IMR-90 (cell line): ENCODE data around the gene TNFRSF13B. TPM values are rescaled to one million over a fixed set of nuclear protein-coding genes. Genes with fewer than 3 reads are reported as not detected.

ENCODE experiments used
- ATAC-seq: fragments of 200-7000 bp; cut with Tn5 transposase; 2 replicates; pipeline ENCODE4 v1.9.1; 2020; ENCODE audit warnings: low read depth, mild to moderate bottlenecking, moderate library complexity
- BruUV-seq: library from RNA; stranded (reverse); fragments of 400-500 nt; replicated peaks from 2 replicates; lab custom pipeline; 2021; lab: Mats Ljungman, UMichigan
- CTCF ChIA-PET: fragments of 300-600 bp; formaldehyde crosslinking; extraction: SDS; loops from one replicate; lab custom pipeline; 2021; ENCODE audit warnings: antibody characterized with exemption; lab: Yijun Ruan, JAX
- POLR2A ChIA-PET: fragments of 300-600 bp; sonication (Branson Sonifier 250); formaldehyde crosslinking; loops from one replicate; lab custom pipeline; 2022; ENCODE audit warnings: antibody characterized with exemption; ENCODE audit not compliant: unreplicated experiment; lab: Charles Lee
- DNase-seq: peaks from one replicate; pipeline ENCODE4 v3.0.0; 2013
- H2AFZ ChIP-seq: replicated peaks from 2 replicates; pipeline ENCODE3; 2013; ENCODE audit warnings: low read length, mild to moderate bottlenecking; ENCODE audit not compliant: poor library complexity
- H2AK5ac ChIP-seq: 2 replicates; pipeline ENCODE4 v1.6.1; 2013; ENCODE audit warnings: low read depth, low read length, inconsistent platforms
- H2AK9ac ChIP-seq: replicated peaks from 2 replicates; pipeline ENCODE3; 2013; ENCODE audit warnings: mild to moderate bottlenecking, low read depth, low read length, moderate library complexity; ENCODE audit not compliant: poor library complexity
- H2BK120ac ChIP-seq: 2 replicates; pipeline ENCODE4 v1.6.1; 2013; ENCODE audit warnings: low read depth, low read length, inconsistent platforms
- H2BK15ac ChIP-seq: 3 replicates; pipeline ENCODE4 v1.6.1; 2013; ENCODE audit warnings: low read depth, low read length, inconsistent platforms
- H2BK20ac ChIP-seq: 2 replicates; pipeline ENCODE4 v1.6.1; 2013; ENCODE audit warnings: low read depth, mild to moderate bottlenecking, inconsistent platforms, low read length, moderate library complexity
- H2BK5ac ChIP-seq: 2 replicates; pipeline ENCODE4 v1.6.1; 2013; ENCODE audit warnings: mild to moderate bottlenecking, low read depth, low read length, inconsistent platforms; ENCODE audit not compliant: poor library complexity, severe bottlenecking
- H3K14ac ChIP-seq: replicated peaks from 2 replicates; pipeline ENCODE4 v1.6.1; 2013; ENCODE audit warnings: low read depth, low read length, inconsistent platforms
- H3K18ac ChIP-seq: 2 replicates; pipeline ENCODE4 v1.6.1; 2013; ENCODE audit warnings: low read depth, low read length, control low read depth
- H3K23ac ChIP-seq: 2 replicates; pipeline ENCODE4 v1.6.1; 2013; ENCODE audit warnings: low read depth, low read length, inconsistent platforms
- H3K27ac ChIP-seq: 2 replicates; pipeline ENCODE4 v1.5.1; 2013; ENCODE audit warnings: mild to moderate bottlenecking, control low read depth, low read length; ENCODE audit not compliant: insufficient read depth
- H3K27me3 ChIP-seq: 2 replicates; pipeline ENCODE4 v1.6.1; 2013; ENCODE audit warnings: low read length; ENCODE audit not compliant: control insufficient read depth, insufficient read depth
- H3K36me3 ChIP-seq: 2 replicates; pipeline ENCODE4 v1.6.1; 2013; ENCODE audit warnings: low read length, mixed read lengths; ENCODE audit not compliant: control insufficient read depth, insufficient read depth
- H3K4ac ChIP-seq: 2 replicates; pipeline ENCODE4 v1.6.1; 2013; ENCODE audit warnings: low read depth, low read length, inconsistent platforms
- H3K4me1 ChIP-seq: 2 replicates; pipeline ENCODE4 v1.6.1; 2013; ENCODE audit warnings: low read length, mixed read lengths; ENCODE audit not compliant: control insufficient read depth, insufficient read depth
- H3K4me2 ChIP-seq: 2 replicates; pipeline ENCODE4 v1.6.1; 2013; ENCODE audit warnings: low read depth, mild to moderate bottlenecking, control low read depth, low read length, moderate library complexity
- H3K4me3 ChIP-seq: 2 replicates; pipeline ENCODE4 v1.5.1; 2013; ENCODE audit warnings: low read depth, mild to moderate bottlenecking, control low read depth, low read length, moderate library complexity; ENCODE audit not compliant: insufficient read depth
- H3K56ac ChIP-seq: 2 replicates; pipeline ENCODE4 v1.6.1; 2013; ENCODE audit warnings: low read length, inconsistent platforms; ENCODE audit not compliant: insufficient read depth; ENCODE audit errors: extremely low read depth
- H3K79me1 ChIP-seq, 2 experiments: 2 replicates each; pipeline ENCODE4 v1.6.1; 2013; ENCODE audit warnings: low read length in 2 of 2, inconsistent platforms in 1 of 2, low read depth in 1 of 2
- H3K9ac ChIP-seq: 2 replicates; pipeline ENCODE4 v1.6.1; 2013; ENCODE audit warnings: low read depth, low read length, control low read depth
- H3K9me1 ChIP-seq: 2 replicates; pipeline ENCODE4 v1.6.1; 2013; ENCODE audit warnings: low read length, inconsistent platforms; ENCODE audit not compliant: insufficient read depth
- H3K9me3 ChIP-seq: 2 replicates; pipeline ENCODE4 v1.6.1; 2013; ENCODE audit warnings: low read length; ENCODE audit not compliant: control insufficient read depth, insufficient read depth
- H4K20me1 ChIP-seq: 2 replicates; pipeline ENCODE4 v1.6.1; 2013; ENCODE audit warnings: low read length, inconsistent platforms; ENCODE audit not compliant: insufficient read depth
- H4K5ac ChIP-seq: 2 replicates; pipeline ENCODE4 v1.6.1; 2013; ENCODE audit warnings: mild to moderate bottlenecking, low read depth, low read length, control low read depth
- H4K8ac ChIP-seq, 2 experiments: 2 replicates each; pipeline ENCODE4 v1.6.1; 2013; ENCODE audit warnings: low read depth in 2 of 2, low read length in 2 of 2, control low read depth in 1 of 2, inconsistent platforms in 1 of 2
- H4K91ac ChIP-seq: 2 replicates; pipeline ENCODE4 v1.6.1; 2013; ENCODE audit warnings: low read depth, low read length, inconsistent platforms; ENCODE audit not compliant: insufficient read depth
- BHLHE40 ChIP-seq: fragments of 150-350 bp; IDR thresholded peaks from 2 replicates; pipeline ENCODE4 v1.6.1; 2016; ENCODE audit warnings: mild to moderate bottlenecking, low read depth, low read length
- CEBPB ChIP-seq: IDR thresholded peaks from 2 replicates; pipeline ENCODE4 v1.6.1; 2012; ENCODE audit warnings: low read depth, low read length, improper control_type of control experiment
- CHD1 ChIP-seq: IDR thresholded peaks from 2 replicates; pipeline ENCODE4 v1.6.1; 2012; ENCODE audit warnings: low read depth, low read length, improper control_type of control experiment
- CTCF ChIP-seq: conservative IDR thresholded peaks from 2 replicates; pipeline ENCODE4 v1.5.1; 2012; ENCODE audit warnings: mild to moderate bottlenecking, low read depth, low read length, improper control_type of control experiment
- ELK1 ChIP-seq: fragments of 150-350 bp; IDR thresholded peaks from 2 replicates; pipeline ENCODE4 v1.6.1; 2016; ENCODE audit warnings: low read depth, mild to moderate bottlenecking, low read length, moderate library complexity, borderline replicate concordance
- FOS ChIP-seq: fragments of 150-350 bp; IDR thresholded peaks from 2 replicates; pipeline ENCODE4 v1.6.1; 2016; ENCODE audit warnings: low read depth, low read length
- MAFK ChIP-seq: IDR thresholded peaks from 2 replicates; pipeline ENCODE4 v1.6.1; 2012; ENCODE audit warnings: low read depth, low read length, improper control_type of control experiment
- MAZ ChIP-seq: IDR thresholded peaks from 2 replicates; pipeline ENCODE4 v1.6.1; 2012; ENCODE audit warnings: low read depth, mild to moderate bottlenecking, low read length, improper control_type of control experiment, moderate library complexity, borderline replicate concordance
- MXI1 ChIP-seq: IDR thresholded peaks from 2 replicates; pipeline ENCODE4 v1.6.1; 2012; ENCODE audit warnings: low read depth, mild to moderate bottlenecking, low read length, moderate library complexity, borderline replicate concordance
- NFE2L2 ChIP-seq: fragments of 150-350 bp; IDR thresholded peaks from 2 replicates; pipeline ENCODE4 v1.6.1; 2016; ENCODE audit warnings: low read depth, mild to moderate bottlenecking, low read length
- POLR2A ChIP-seq: IDR thresholded peaks from 2 replicates; pipeline ENCODE4 v1.6.1; 2012; ENCODE audit warnings: mild to moderate bottlenecking, low read depth, low read length
- RAD21 ChIP-seq: IDR thresholded peaks from 2 replicates; pipeline ENCODE4 v1.6.1; 2012; ENCODE audit warnings: low read length, improper control_type of control experiment
- RCOR1 ChIP-seq: IDR thresholded peaks from 2 replicates; pipeline ENCODE4 v1.6.1; 2012; ENCODE audit warnings: mild to moderate bottlenecking, low read length, improper control_type of control experiment; ENCODE audit not compliant: insufficient replicate concordance
- SMC3 ChIP-seq: fragments of 150-350 bp; IDR thresholded peaks from 2 replicates; pipeline ENCODE4 v1.6.1; 2016; ENCODE audit warnings: low read depth, mild to moderate bottlenecking, antibody characterized with exemption, low read length, moderate library complexity
- USF2 ChIP-seq: fragments of 150-350 bp; IDR thresholded peaks from 2 replicates; pipeline ENCODE4 v1.6.1; 2017; ENCODE audit warnings: mild to moderate bottlenecking, antibody characterized with exemption, low read length, low read depth
- WGBS, 2 experiments: methylation state at CpG; one replicate each; pipeline versions ENCODE4 v1.1.5 to v1.1.7; 2013; ENCODE audit warnings: missing lambda C conversion rate in 2 of 2; ENCODE audit not compliant: insufficient read length in 1 of 2; ENCODE audit errors: extremely low coverage in 2 of 2; 5-methylcytosine and 5-hydroxymethylcytosine counted together
- dilution Hi-C: fragments of 300-500 bp; cut with HindIII; formaldehyde crosslinking; loops from one replicate; pipeline ENCODE4 v1.14.3; 2018; ENCODE audit warnings: low sequenced_read_pairs; ENCODE audit not compliant: unreplicated experiment
- in situ Hi-C: fragments of 300-500 bp; cut with MboI; formaldehyde crosslinking; loops from 3 replicates; pipeline ENCODE4 v1.14.3; 2019; ENCODE audit warnings: low sequenced_read_pairs, inconsistent platforms, mixed read lengths
- intact Hi-C: fragments of 100-400 bp; cut with micrococcal nuclease; formaldehyde crosslinking; loops from 2 replicates; pipeline ENCODE4 v1.10.0; 2022
- polyA plus RNA-seq, 3 experiments: library from polyadenylated mRNA; depleted of rRNA; stranded (reverse); fragments of >200 nt; gene quantifications; 2 replicates each; pipeline ENCODE4 v1.2.3, GENCODE V29; 2012; ENCODE audit warnings: low replicate concordance in 1 of 3
- total RNA-seq: library from RNA; depleted of rRNA; stranded (reverse); fragments of >200 nt; gene quantifications from 2 replicates; pipeline ENCODE4 v1.2.3, GENCODE V29; 2012

TNFRSF13B gene
- total and polyA plus RNA-seq, 2 of the 4 experiments (the other 2 are of a cell fraction), result not detected

- TF ChIP-seq FOS (no peak), CEBPB (no peak), ELK1 (no peak), POLR2A (no peak), RCOR1 (no peak), SMC3 (no peak), NFE2L2 (no peak), CHD1 (no peak), RAD21 (no peak), BHLHE40 (no peak), MXI1 (no peak), CTCF (no peak), MAZ (no peak), MAFK (no peak), USF2 (no peak)
- Histone ChIP-seq H3K9me1 (no peaks in the 10 kb centered on the region), H3K36me3 (no peaks in the 10 kb centered on the region), H3K4me3 (no peak overlapping the region), H2BK20ac (no peak overlapping the region), H3K14ac (no peak overlapping the region), H4K20me1 (no peaks in the 10 kb centered on the region), H3K18ac (no peak overlapping the region), H4K91ac (no peak overlapping the region), H2BK15ac (no peak overlapping the region), H2AK5ac (no peak overlapping the region), H2AK9ac (peak overlapping the region; percentile 55), H3K4me1 (no peaks in the 10 kb centered on the region), H2AFZ (no peak overlapping the region), H2BK5ac (no peak overlapping the region), H3K4ac (no peak overlapping the region), H4K5ac (no peak overlapping the region), H4K8ac (no peak overlapping the region), H2BK120ac (no peak overlapping the region), H3K9me3 (no peaks in the 10 kb centered on the region), H3K23ac (no peak overlapping the region), H3K27me3 (peaks cover 29% of the 10 kb centered on the region), H3K4me2 (no peak overlapping the region), H3K56ac (no peak overlapping the region), H3K9ac (no peak overlapping the region), H3K79me1 (no peaks in the 10 kb centered on the region), H3K27ac (no peak overlapping the region)
- intact Hi-C loops, result no loop called here
- DNase-seq (no peak), ATAC-seq (no peak)
- dilution Hi-C loops, result no loop called here
- no TSS peak for BruUV-seq
- WGBS, 2 experiments, result 69% methylated on average over 4 of the region's 15 CpGs; no CpG with 5 or more reads in 1 of the 2 experiments
- ChIA-PET CTCF (no interaction called here), POLR2A (no interaction called here)
- in situ Hi-C loops, result no loop called here
Measured at GRCh38 chr17:16925461-16926060, 46.4 kb downstream of the TNFRSF13B start.
